Mesothelial cell of epicardium (in vitro differentiated cells): ENCODE data around the gene HSPH1. TPM values are rescaled to one million over a fixed set of nuclear protein-coding genes. Genes with fewer than 3 reads are reported as not detected.

Source experiments
- DNase-seq, 2 experiments: peaks; one replicate each; pipeline ENCODE4 v3.0.0; 2021; ENCODE audit warnings: low spot score in 2 of 2; ENCODE audit not compliant: unreplicated experiment in 2 of 2
- H3K27ac Mint-ChIP-seq: 2 replicates; pipeline ENCODE4 v1.8.0; 2021; ENCODE audit warnings: mixed read lengths
- H3K27me3 Mint-ChIP-seq: 2 replicates; pipeline ENCODE4 v1.8.0; 2021; ENCODE audit warnings: low read depth, mixed read lengths
- H3K36me3 Mint-ChIP-seq: 2 replicates; pipeline ENCODE4 v1.8.0; 2021; ENCODE audit warnings: mixed read lengths
- H3K4me1 Mint-ChIP-seq: 2 replicates; pipeline ENCODE4 v1.8.0; 2021; ENCODE audit warnings: mixed read lengths
- H3K4me3 Mint-ChIP-seq: 2 replicates; pipeline ENCODE4 v1.8.0; 2021; ENCODE audit warnings: mild to moderate bottlenecking, moderate library complexity, mixed read lengths
- H3K9me3 Mint-ChIP-seq: 2 replicates; pipeline ENCODE4 v1.8.0; 2021; ENCODE audit warnings: mixed read lengths
- total RNA-seq: library from RNA; stranded (reverse); gene quantifications from 3 replicates; pipeline ENCODE4 v1.2.1, GENCODE V29; 2021
- TF ChIP-seq, protein P1 (sequence below): fragments of 200-600 bp; sonication (generic); IDR thresholded peaks from one replicate; pipeline ENCODE4 v1.5.0; 2021; ENCODE audit warnings: antibody characterized with exemption; ENCODE audit not compliant: unreplicated experiment

HSPH1 gene
- total RNA-seq, 1 donor from 2014 or later = 75.1 TPM

GRCh38 chr13:31119966-31120700 lies 41.6 kb downstream of the HSPH1 start:
- DNase-seq = no peak
- peaks cover 19% of the 10 kb centered on the region for H3K4me1 Mint-ChIP-seq
- TF ChIP-seq, protein P1, sequence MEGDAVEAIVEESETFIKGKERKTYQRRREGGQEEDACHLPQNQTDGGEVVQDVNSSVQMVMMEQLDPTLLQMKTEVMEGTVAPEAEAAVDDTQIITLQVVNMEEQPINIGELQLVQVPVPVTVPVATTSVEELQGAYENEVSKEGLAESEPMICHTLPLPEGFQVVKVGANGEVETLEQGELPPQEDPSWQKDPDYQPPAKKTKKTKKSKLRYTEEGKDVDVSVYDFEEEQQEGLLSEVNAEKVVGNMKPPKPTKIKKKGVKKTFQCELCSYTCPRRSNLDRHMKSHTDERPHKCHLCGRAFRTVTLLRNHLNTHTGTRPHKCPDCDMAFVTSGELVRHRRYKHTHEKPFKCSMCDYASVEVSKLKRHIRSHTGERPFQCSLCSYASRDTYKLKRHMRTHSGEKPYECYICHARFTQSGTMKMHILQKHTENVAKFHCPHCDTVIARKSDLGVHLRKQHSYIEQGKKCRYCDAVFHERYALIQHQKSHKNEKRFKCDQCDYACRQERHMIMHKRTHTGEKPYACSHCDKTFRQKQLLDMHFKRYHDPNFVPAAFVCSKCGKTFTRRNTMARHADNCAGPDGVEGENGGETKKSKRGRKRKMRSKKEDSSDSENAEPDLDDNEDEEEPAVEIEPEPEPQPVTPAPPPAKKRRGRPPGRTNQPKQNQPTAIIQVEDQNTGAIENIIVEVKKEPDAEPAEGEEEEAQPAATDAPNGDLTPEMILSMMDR = no peak
- no peak overlapping the region for H3K27ac Mint-ChIP-seq
- H3K4me3 Mint-ChIP-seq = no peak overlapping the region
- peaks cover 14% of the 10 kb centered on the region for H3K27me3 Mint-ChIP-seq
- no peaks in the 10 kb centered on the region for H3K9me3 Mint-ChIP-seq
- no peaks in the 10 kb centered on the region for H3K36me3 Mint-ChIP-seq

- no peak for DNase-seq
- no peak overlapping the region for H3K27ac Mint-ChIP-seq
Measured at GRCh38 chr13:31119526-31119925, 42.2 kb downstream of the HSPH1 start.

DNA sequence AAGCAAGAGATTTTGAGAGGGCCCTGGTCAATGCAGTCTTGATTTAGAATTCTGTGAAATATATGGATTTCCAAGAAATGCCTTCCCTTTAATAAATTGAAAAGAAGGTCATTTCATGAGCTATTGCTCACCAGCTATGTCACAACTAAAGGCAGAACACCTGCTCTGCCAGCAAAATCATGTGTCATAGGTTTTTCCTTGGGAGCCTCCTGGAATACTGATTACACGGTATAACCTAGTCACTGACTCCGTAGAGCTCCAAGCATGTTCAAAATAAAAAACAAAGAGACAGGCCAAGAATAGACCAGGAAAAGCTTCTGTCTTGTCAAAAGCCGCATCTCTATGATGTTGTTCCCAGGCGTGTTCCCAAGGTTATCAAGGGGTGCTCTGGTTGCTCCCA lies 45.5 kb downstream of the HSPH1 start:
- Mint-ChIP-seq H3K4me1 (peaks cover 8% of the 10 kb centered on the region), H3K4me3 (no peak overlapping the region), H3K27me3 (peaks cover 13% of the 10 kb centered on the region), H3K27ac (no peak overlapping the region), H3K36me3 (no peaks in the 10 kb centered on the region), H3K9me3 (no peaks in the 10 kb centered on the region)
- TF ChIP-seq, protein P1 = no peak
- no peak for DNase-seq

More at GRCh38 chr13:31119526-31119925, 42.2 kb downstream of the HSPH1 start:
- peaks cover 19% of the 10 kb centered on the region for H3K4me1 Mint-ChIP-seq
- TF ChIP-seq, protein P1 = no peak
- no peaks in the 10 kb centered on the region for H3K9me3 Mint-ChIP-seq
- no peaks in the 10 kb centered on the region for H3K36me3 Mint-ChIP-seq
- no peak overlapping the region for H3K4me3 Mint-ChIP-seq
- H3K27me3 Mint-ChIP-seq = peaks cover 12% of the 10 kb centered on the region

DNA sequence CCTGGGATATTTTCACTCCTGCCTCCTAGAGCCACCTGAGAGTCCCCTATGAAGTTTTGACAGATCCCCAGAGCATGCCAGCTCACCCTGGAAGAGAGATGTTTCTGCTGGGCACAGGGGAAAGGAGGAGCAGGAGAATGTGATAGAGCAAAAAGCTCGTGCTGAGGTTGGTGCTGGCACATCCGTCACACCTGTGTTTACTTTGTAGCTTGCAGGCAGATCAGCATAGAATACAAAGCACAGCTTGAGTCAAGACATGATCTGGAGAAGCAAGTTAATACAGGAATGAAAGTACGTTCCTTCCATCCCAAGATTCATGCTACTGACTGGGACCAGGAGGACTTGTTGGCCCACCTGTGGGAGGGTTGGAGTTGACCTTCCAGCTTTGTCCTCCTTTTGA lies 46.1 kb downstream of the HSPH1 start:
- DNase-seq = no peak
- Mint-ChIP-seq H3K4me3 (no peak overlapping the region), H3K27me3 (peaks cover 13% of the 10 kb centered on the region), H3K4me1 (peaks cover 6% of the 10 kb centered on the region), H3K9me3 (no peaks in the 10 kb centered on the region), H3K36me3 (no peaks in the 10 kb centered on the region), H3K27ac (no peak overlapping the region)
- TF ChIP-seq, protein P1 = no peak

DNA sequence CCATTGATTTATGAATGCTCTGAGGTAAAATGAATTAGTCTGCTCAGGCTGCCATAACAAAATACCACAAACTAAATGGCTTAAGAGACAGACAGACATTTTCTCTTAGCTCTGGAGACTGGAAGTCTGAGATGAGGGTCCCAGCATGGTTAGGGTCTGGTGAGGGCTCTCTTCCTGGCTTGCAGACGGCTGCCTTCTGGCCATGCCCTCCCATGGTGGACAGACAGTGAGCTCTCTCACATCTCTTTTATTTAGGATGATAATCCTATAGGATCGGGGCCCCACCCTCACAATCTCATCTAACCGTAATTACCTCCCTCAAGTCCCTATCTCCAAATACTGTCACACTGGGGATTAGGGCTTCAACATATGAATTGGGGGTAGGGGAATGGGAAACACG lies 47.1 kb downstream of the HSPH1 start:
- H3K4me3 Mint-ChIP-seq = no peak overlapping the region
- H3K4me1 Mint-ChIP-seq = no peaks in the 10 kb centered on the region
- TF ChIP-seq, protein P1 = no peak
- H3K9me3 Mint-ChIP-seq = no peaks in the 10 kb centered on the region
- no peak for DNase-seq
- peaks cover 13% of the 10 kb centered on the region for H3K27me3 Mint-ChIP-seq
- H3K27ac Mint-ChIP-seq = no peak overlapping the region
- H3K36me3 Mint-ChIP-seq = no peaks in the 10 kb centered on the region
